HG03025 (cell line): ENCODE results near the gene PPP1R1A.

Experiments used
- ATAC-seq: cut with Tn5 transposase; IDR thresholded peaks from one replicate; pipeline ENCODE4 v1.9.1; 2021; ENCODE audit warnings: mild to moderate bottlenecking, moderate library complexity; ENCODE audit not compliant: unreplicated experiment, low FRiP score

Gene PPP1R1A, protein sequence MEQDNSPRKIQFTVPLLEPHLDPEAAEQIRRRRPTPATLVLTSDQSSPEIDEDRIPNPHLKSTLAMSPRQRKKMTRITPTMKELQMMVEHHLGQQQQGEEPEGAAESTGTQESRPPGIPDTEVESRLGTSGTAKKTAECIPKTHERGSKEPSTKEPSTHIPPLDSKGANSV

DNA sequence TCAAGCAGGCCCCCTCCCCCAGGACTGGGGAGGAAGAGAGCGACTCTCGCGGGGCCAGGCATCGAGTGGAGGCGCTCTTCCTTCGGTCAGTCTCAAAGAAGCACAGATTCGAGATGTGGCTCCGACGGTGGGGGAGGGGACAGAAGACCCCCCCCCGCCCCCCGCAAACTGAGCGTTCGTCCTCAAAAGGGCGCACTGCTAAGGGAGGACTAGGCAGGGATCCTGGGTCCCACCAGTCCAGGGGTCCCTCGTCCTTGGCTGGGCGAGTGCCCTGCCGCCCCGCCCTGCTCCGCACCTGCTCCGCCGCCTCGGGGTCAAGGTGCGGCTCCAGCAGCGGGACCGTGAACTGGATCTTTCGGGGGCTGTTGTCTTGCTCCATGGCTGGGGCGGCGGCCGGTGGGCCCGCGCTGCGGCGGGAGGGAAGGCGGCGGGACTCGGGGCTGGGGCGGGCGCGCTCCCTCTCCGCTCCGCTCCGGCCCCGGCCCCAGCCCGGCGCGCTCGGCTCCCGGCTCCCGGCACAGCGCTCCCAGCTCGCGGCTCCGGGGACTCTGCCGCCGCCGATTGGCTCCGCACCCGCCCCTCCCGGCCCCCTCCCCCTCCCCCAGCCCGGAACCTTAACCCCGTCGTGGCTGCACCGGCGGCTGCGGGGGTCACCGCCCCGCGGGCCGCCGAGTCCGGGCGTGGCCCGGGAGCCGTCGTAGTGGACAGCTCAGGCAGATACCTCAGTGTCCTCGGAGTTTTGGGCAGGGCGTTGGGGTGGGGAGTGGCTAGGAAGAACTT, at the start of gene PPP1R1A:
PPP1R1A (minus strand) TSS at position 550 of the 780 bp plus-strand sequence; CDS start at position 379, 171 bp downstream.
- ATAC-seq = no peak

- no peak for ATAC-seq
Measured at GRCh38 chr12:54634795-54635194, 46.3 kb upstream of the PPP1R1A start, which contains the start of gene LACRT. Gene LACRT, minus strand, starts transcription at chr12:54634895. Its CDS starts 54 bp downstream, at chr12:54634841.

GRCh38 chr12:54631988-54632728, 43.7 kb upstream of the PPP1R1A start:
- ATAC-seq = no peak

DNA sequence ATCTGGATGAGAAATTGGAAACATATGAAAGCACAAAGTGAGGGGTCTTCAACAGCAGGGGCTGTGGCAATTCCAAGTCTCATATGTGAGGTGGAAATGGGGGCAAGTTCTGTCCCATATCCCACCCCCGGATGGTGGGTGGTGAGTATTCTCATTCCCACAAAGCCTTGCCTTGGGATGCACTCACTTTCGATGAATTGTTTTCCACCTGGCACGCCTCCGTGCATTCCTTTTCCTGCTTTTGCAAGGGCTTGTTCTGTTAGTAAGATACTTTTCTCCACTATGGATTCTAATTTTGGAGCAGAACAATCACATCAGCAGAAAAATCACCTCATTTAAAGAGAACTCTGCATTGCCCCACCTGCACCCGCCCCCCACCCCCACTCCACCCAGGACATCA, 43.1 kb upstream of the PPP1R1A start:
- ATAC-seq = no peak

DNA sequence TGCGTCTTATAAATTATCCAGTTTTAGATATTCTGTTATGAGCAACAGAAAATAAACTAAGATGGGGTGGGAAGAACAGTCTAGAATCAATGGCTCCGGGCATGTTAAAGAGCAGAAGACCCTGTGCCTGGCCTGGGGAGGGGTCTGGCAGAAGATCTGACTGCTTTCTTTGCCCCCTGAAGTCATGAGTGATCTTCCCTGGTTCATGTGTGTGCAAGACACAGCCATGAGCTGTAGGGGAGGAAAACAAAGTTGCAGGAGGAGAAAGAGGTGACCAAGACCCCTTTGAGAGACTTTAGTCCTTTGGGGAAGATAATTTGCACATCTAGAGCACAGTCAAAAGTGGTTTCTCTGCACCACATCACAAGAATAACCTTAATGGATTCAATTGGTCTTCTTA, 41.5 kb upstream of the PPP1R1A start:
- no peak for ATAC-seq

- no peak for ATAC-seq
Measured at GRCh38 chr12:54628186-54628846, 39.9 kb upstream of the PPP1R1A start.

DNA sequence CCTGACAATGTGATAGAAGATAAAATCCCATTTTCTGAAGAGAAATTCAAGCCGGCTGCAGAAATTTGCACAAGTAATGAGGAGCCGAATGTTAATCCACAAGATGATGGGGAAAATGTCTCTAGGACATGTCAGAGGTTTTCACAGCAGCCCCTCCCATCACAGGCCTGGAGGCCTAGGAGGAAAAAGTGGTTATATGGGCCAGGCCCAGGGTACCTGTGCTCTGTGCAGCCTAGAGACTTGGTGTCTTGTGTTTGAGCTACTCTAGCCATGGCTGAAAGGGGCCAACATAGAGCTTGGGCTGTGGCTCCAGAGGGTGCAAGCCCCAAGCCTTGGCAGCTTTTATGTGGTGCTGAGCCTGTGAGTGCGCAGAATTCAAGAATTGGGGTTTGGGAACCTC, 38.8 kb upstream of the PPP1R1A start:
- no peak for ATAC-seq

- ATAC-seq = no peak
Measured at GRCh38 chr12:54625598-54625997, 37.1 kb upstream of the PPP1R1A start.

DNA sequence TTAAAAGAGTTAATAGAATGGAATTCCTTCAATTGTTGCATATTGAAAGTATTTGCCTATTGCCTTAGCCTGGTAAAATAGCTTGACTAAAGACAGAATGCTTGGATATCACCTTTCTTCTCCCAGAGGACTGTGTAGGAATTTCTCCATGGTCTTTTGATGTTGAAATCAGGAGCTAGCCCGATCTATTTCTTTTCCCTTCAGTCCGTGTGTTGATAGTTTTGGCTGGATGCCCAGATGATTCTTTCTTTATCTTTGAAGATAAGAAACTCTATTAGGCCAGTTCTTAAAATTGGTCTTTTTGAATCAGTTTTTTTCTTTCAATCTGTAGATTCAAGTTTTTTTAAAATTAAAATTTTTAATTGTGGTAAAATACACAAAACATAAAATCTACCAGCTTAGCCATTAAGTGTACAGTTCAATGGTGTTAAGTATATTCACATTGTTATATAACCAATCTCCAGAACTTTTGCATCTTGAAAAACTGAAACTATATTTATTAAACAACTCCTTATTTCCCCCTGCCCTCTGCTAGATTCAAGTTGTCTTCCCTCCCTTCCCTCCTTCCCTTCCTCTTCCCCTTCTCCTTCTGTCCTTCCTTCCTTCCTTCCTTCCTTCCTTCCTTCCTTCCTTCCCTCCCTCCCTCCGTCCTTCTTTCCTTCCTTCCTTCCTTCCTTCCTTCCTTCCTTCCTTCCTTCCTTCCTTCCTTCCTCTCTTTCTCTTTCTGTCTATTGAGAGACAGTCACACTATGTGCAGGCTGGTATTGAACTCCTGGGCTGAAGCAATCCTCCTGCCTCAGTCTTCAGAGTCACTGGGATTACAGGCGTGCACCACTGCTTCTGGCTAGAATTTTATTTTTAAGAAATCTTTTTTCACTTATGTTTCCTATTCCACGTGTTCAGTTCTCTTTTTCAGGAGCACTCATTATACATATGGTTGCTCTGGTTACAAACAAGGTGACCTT, 36.1 kb upstream of the PPP1R1A start:
- ATAC-seq = no peak

- ATAC-seq = no peak
Measured at GRCh38 chr12:54622463-54623183, 34.2 kb upstream of the PPP1R1A start.

DNA sequence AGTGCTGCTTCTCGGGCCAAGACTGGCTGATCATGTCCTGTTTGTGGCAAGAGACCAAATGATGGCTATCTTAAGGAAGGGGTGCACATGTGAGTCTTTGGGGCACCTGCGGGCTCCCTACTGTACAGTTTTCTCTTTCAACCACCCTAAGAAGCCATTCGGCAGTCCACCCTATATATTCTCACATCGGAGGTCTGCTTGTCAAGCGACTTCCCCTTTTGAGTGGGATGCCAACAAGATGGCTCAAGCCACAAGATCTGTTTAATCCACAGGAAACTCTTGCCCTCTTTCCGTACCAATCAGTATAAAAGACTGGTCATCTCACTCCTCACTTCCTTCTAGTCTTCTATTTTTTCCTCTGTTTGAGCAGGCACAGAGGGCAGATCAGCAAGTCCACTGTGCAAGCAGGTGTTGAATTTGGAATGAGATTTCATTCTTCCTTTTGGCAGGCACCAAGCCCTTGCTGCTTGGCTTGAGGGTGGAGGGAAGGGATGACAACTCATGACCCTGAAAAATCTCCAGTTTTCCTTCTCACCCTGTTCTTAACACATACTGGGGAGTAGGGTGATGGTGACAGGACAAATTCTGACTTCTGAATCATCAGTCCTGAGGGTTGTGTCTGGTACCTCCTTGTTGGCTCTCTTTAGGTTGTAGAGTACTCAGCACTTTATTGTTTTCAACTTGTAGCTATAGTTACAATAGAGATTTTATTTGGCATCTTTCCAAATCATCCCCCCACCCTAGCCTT, 28.6 kb upstream of the PPP1R1A start:
- no peak for ATAC-seq

DNA sequence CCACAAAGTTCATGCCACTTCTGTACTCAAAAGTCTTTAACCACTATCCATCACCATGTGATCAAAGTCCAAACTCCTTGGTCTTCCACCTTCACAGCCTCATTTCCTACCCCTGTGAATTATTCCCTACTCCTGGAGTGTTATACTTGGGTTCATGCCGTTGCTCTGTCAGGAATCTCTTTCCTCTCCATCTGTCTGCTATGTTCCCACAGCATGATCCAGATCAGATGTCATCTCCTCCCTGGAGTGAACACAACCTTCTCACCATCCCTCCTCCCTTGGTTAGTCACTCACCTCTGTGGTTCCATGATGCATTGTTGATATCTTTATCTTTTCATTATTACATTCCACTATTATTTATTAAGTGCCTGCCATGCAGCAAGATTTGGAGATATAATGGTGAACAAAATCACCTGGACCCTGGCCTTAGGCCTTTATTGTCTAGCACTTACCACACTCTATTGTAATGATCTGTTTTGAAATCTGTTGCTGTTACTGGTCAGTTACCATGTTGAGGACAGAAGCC, 23.8 kb upstream of the PPP1R1A start:
- no peak for ATAC-seq

DNA sequence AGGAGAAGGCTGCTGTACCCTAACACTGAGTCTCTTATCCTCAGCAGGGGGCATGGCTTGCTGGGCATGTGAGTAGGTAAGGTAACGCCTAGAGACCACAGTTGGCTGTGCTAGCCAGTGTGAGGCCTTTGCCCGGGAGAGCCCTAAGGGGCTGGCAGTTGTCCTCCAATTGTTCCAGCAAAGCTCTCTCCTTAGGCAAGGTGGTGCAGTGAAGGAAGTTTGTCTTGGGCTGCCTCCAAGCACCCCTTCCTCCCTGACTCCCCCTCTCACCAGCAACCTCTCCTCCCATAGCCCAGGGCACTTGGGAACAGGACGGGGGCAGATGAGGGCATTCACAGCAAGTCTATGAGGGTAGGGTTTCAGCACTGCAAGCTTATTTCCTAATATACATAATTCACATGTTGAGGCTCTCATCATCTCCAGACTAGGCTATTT, 23.3 kb upstream of the PPP1R1A start:
- no peak for ATAC-seq

GRCh38 chr12:54608769-54609168, 20.3 kb upstream of the PPP1R1A start:
- no peak for ATAC-seq

DNA sequence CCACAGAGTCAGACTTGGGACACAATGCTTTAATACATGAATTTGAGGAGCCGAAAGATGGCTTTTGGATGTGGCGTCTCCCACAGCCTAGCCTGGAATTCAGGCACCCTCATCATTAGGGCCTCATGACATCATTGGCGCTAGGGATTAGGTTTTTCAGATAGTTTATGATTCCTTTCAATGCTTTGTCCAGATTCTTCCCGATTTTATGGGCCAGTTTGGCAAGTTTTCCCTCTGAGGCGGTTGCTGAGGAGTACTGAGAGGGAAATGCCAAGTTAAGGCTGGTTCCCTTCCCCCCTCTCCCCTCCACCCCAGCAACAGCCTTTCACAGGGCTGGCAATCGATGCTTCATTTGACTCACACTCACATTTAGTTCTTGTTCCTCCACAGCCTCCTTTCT, 19.7 kb upstream of the PPP1R1A start:
- ATAC-seq = no peak

DNA sequence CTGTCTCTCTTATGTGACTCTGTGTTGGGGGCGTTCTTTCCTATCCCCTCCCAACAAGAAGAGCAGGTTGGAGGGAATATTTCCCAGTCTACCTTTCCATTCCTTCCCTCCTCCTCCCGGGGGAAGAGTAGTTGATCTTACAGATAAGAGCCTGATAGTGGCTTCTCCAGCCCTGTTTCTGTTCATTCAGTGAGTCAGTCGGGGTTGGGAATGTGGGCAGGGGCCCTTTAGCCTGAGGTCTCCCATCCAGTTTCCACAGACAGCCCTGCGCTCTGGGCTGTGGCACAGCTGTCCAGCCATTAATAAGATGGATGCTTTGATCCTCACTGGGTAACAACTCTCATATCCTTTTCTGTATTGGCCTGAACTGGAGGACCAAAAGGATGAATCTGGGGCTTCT, 18.1 kb upstream of the PPP1R1A start:
- no peak for ATAC-seq

DNA sequence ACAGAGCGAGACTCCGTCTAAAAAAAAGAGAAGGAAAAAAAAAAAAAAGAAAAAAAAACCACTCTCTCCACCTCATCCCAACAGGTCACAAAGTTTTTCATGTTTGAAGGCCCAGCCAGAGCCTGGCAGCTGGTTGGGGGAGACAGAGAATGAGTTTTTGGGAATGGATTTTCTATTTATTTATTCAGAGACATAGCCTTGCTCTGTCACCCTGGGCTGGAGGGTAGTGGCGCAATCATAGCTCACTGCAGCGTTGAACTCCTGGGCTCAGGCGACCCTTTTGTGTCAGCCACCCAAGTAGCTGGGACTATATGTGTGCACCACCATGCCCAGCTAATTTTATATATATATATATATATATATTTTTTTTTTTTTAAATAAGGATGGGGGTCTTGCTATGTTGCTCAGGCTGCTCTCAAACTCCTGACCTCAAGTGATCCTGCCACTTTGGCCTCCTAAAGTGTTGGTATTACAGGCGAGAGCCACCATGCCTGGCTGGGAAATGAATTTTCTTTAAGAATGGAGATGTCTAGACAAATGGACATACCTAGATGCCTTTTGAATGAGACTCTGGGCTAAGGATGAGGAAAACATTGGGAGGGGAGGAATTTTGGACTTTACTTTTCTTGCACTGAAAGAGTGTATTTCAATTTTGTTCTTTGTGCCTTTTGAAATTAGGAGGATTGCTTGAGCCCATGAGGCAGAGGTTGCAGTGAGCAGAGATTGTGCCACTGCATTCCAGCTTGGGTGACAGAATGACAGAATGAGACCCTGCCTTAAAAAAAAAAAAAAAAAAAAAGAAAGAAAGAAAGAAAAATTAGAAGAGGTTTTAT, 16.9 kb upstream of the PPP1R1A start:
- no peak for ATAC-seq
